ENCODE measurements around the gene SLC30A2. TPM values are rescaled to one million over a fixed set of nuclear protein-coding genes. Genes with fewer than 3 reads are reported as not detected.
A peak's percentile ranks its signal among the peaks of the same experiment; 100 is the strongest.
"Not testable (repeated sequence)": the region's sequence is repeated elsewhere in the genome, so short reads cannot be mapped to it uniquely, and the experiment has no call there.

Gene SLC30A2
- 0.51 and 0.99 TPM in 2 replicates for total RNA-seq (2014; rRNA removed; shearing (Covaris generic))

- DNase-seq (ENCODE audit: low spot score), result no peak
Measured at GRCh38 chr1:26045722-26046245, at the start of gene SLC30A2. SLC30A2 (minus strand) TSS chr1:26046118; CDS start chr1:26045896, 222 bp downstream.

GRCh38 chr1:26094677-26095383 is 48.9 kb upstream of the SLC30A2 start:
- DNase-seq (ENCODE audit: low spot score), result no peak

DNA sequence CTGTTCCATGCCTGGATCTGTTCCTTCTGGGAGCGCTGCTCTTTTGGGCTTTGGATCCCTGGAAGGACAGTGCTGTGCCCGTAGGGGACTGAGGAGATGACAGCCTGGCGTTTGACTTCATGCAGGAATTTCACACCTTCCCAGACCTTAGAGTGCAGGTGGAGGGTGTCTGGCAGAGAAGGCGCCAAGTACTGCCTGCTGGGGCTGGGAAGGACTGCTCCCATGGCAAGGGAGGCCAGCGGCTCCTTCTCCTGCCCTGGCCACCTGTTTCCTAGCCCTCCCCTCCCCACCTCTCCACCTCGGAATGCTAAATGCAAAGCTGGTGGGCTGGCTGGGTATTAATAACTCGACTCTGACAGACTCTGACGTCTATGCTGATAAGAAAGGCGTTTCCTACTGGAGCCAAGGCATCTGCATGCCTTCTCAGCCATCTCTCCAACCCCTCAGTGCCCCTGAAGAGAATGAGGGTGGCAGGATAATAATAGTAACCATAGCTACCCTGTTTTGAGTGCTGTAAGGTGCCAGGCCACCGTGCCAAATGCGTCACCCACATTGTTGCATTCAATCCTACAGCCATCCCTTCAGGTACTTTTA is 48.3 kb upstream of the SLC30A2 start:
- DNase-seq (ENCODE audit: low spot score), result no peak

DNA sequence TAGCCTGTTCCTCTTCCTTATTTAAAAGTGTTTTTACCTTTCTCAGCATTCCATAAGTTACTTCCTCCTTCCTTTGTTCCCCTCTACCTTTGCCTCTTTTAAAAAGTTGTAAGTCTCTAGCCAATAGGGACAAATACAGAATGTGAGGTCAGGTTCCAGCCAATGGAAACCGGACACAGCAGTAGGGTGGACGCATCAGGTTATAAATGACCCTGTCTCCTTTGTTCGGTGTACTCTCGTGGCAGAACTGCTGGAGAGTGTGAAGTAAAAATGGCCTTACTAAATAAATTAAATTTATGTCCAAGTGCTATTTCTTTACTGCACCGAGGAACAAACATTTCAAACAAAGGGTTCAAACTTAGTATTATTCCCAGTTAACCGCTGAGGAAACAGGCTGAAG is 47.7 kb upstream of the SLC30A2 start:
- not testable (repeated sequence) for DNase-seq (ENCODE audit: low spot score)

DNA sequence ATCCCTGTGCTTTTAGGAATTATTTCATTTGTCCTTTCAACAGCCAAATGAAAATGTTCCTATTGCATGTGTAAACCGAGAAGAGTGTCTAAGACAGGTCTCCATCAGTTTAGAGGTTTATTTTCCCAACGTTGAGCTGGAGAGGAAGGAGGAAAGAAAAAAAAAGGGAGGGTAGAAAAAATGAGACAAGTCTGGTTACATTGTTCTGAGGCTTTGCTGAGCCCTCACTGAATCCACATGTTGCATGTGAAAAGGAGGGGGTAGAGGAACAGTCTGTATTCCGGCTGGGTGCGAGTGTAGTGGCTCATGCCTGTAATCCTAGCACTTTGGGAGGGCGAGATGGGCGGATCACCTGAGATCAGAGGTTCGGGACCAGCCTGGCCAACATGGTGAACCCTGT is 46.5 kb upstream of the SLC30A2 start:
- DNase-seq (ENCODE audit: low spot score), result no peak

DNA sequence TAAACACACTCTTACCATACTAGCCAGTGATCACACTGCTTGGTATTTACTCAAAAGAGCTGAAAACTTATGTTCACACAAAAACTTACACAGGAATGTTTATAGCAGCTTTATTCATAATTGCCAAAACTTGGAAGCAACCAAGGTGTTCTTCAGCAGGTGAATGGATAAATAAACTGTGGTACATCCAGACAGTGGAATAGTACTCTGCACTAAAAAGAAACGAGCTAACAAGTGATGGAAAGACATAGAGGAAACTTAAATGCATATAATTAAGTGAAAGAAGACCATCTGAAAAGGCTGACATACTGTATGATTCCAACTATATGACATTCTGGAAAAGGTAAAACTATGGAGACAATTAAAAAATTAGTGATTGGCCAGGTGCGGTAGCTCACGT is 45.0 kb upstream of the SLC30A2 start:
- no peak for DNase-seq (ENCODE audit: low spot score)

GRCh38 chr1:26089125-26089524 is 43.2 kb upstream of the SLC30A2 start:
- no peak for DNase-seq (ENCODE audit: low spot score)

GRCh38 chr1:26084844-26085243 is 38.9 kb upstream of the SLC30A2 start:
- no peak for DNase-seq (ENCODE audit: low spot score)

GRCh38 chr1:26084091-26084561 is 38.2 kb upstream of the SLC30A2 start:
- DNase-seq (ENCODE audit: low spot score), result no peak

GRCh38 chr1:26083208-26083607 is 37.3 kb upstream of the SLC30A2 start:
- DNase-seq (ENCODE audit: low spot score), result no peak

- DNase-seq (ENCODE audit: low spot score), result no peak
Measured at GRCh38 chr1:26082020-26082350, 36.1 kb upstream of the SLC30A2 start.

DNA sequence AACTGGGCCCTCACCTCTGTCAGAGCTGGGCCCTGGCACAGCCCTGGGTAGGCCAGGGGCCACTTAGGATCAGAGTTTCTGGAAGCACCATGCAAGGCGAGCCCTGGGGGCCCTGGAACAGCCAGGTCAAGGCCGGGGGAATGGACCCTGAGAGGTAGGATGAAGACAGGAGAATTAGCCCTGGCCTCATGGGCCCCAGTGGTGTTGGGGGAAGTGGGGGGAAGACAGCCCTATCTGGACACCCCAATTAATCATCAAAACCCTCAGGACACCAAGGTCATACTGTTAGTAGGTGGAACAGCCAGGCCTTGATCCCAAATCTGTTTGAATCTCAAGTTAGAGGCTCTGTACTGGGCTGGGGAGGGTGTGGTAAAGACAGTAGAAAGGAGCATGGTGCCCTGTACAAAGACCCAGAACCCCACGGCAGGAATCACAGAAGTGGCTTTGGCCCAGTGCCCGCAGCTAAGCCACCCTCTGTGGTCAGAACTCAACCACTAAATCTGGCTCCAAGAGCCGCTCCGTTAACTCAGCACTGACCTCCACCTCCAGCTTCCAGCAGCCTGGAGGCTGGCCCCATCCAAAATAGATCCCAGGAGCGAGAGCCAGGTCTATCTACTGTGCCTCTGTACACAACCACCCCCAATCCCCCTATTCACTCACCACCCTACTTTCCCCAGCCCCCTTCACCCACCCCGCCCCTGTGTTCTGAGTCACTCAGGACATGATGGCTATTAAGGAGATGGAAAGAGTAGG is 35.5 kb upstream of the SLC30A2 start:
- no peak for DNase-seq (ENCODE audit: low spot score)

DNA sequence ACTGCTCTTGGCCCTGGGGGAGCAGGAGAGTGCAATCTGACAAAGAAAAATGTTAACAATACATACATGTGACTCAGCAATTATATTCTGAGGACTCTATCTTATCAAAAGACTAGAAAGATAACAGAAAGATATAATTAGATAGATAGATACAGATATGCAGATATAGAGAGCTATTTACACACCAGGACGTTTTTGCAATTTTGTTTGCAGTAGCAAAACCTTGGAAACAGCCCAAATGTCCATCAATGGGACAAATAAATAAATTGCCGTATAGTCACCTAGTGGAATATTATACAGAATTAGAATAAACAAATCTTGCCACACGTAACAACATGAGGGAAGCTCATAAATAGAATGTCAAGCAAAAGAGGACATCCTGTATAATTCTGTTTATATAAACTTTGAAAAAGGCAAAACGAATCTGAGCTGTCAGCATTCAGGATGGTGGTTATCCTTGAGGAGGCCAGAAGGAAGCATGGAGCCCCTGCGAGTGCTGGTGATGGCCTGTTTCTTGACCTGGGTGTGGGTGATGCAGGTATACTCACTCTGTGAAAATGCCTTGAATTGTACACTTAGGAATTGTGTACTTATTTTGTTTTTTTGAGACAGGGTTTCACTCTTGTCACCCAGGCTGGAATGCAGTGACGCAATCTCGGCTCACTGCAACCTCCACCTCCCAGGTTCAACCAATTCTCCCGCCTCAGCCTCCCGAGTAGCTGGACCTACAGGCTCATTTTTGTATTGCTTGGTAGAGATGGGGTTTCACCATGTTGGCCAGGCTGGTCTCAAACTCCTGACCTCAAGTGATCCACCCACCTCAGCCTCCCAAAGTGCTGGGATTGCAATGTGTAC is 34.3 kb upstream of the SLC30A2 start:
- DNase-seq (ENCODE audit: low spot score), result no peak

- no peak for DNase-seq (ENCODE audit: low spot score)
Measured at GRCh38 chr1:26079178-26079563, 33.3 kb upstream of the SLC30A2 start.

DNA sequence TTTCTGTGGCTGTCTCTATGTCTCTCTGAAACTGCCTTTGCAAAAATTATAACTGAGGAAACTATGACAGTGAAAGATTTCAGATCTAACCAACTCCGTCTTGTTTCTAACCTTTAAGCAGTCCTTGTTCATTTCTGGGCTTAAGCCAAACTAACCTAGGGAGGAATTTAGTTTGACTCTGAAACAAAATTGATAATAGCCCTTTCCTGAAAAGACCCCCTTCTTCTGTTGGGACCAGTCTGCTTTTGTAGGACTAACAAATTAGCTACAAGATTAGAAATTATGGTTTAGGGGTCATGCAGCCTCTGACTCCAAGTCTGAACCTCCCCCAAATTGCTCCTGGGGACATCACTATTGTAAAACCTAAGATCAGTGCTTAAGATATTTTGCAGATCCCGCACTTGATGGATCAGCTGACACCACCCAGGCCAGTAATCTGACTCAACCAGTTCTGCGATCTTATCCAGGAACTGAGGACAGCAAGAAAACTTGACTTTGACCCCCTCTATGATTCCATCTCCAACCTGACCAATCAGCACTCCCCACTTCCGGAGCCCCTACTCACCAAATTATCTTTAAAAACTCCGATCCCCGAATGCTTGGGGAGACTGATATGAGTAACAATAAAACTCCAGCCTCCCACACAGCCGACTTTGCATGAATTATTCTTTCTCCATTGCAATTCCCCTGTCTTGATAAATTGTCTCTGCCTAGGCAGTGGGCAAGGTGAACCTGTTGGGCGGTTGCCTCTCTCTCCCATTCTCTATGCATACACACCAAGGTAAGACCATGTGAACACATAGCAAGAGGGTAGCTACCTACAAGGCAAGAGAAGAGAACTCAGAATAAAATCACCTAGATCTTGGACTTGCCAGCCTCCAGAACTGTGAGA is 32.6 kb upstream of the SLC30A2 start:
- peak; percentile 93 for DNase-seq (ENCODE audit: low spot score)

GRCh38 chr1:26077524-26077923 is 31.6 kb upstream of the SLC30A2 start:
- DNase-seq (ENCODE audit: low spot score), result no peak

GRCh38 chr1:26075421-26076144 is 29.7 kb upstream of the SLC30A2 start:
- DNase-seq (ENCODE audit: low spot score), result peak; percentile 40

GRCh38 chr1:26072305-26072704 is 26.4 kb upstream of the SLC30A2 start:
- DNase-seq (ENCODE audit: low spot score), result no peak

DNA sequence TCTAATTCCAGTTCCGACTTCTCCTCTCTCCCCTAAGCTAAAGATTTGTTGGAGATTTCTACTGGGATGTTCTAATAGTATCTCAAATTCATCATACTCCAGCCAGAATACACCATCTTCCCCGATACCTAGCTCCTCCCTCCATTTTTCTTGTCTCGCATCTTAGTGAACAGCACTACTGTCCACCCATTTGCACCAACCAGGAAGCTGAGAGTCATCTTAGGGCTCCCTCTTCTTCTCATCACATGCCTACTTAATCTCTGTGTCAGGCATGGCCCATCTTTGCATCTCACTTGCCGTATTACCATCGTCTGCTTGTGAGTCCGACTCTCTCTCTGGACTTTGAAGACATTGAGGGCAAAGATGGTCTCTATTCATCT is 25.0 kb upstream of the SLC30A2 start:
- no peak for DNase-seq (ENCODE audit: low spot score)

Data from HT-29 (cell line).